Mucosa of stomach (tissue), 1 donor: Measurements from ENCODE around the gene KRTAP10-2.
"Not testable (repeated sequence)": the region's sequence is repeated elsewhere in the genome, so short reads cannot be mapped to it uniquely, and the experiment has no call there.

Experiments
- H3K27me3 ChIP-seq: one replicate; pipeline ENCODE4 v1.7.0; 2013; ENCODE audit warnings: mild to moderate bottlenecking, low read length; ENCODE audit not compliant: control insufficient read depth, insufficient read depth
- H3K36me3 ChIP-seq: one replicate; pipeline ENCODE4 v1.7.0; 2013; ENCODE audit warnings: low read length; ENCODE audit not compliant: control insufficient read depth, insufficient read depth
- H3K4me1 ChIP-seq: one replicate; pipeline ENCODE4 v1.7.0; 2013; ENCODE audit warnings: mild to moderate bottlenecking, low read length; ENCODE audit not compliant: control insufficient read depth, insufficient read depth
- H3K4me3 ChIP-seq: one replicate; pipeline ENCODE4 v1.7.0; 2013; ENCODE audit warnings: low read length
- H3K9ac ChIP-seq: one replicate; pipeline ENCODE4 v1.7.0; 2013; ENCODE audit warnings: mild to moderate bottlenecking, low read length, moderate library complexity
- H3K9me3 ChIP-seq: one replicate; pipeline ENCODE4 v1.7.0; 2013; ENCODE audit warnings: mild to moderate bottlenecking, low read length, moderate library complexity; ENCODE audit not compliant: control insufficient read depth
- donor health status: Pancreatic carcinoma.

KRTAP10-2 gene

DNA sequence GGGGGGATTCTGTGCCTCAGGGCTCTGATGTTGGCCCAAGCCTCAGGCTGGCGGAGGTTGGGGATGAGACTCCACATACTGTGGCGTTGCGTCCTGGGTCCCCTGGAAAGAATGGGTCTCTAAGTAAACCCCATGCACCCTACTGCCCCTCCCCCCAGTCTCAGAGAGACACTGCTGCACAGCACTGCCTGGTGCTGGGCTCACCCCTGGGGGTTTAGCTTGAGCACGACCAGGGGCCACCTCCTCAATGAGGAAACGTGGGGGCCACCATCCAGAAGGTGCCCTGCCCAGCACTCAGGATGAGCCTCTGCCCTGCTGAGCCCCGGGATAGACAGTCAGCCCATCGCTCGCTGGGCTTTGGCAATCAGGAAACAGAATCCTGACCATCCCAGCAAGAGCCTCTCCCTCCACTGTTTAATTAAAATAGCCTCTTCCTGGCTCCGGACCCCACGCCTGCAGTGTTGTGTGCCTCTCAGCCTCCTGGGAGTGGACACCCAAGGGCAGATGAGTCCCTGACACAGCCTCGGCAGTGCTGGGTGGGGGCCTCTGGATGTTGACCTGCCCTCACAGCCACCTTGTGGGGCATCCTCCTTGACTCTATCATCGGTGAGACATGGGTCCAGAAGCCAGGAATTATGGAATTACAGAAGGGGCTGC, 18.7 kb upstream of the KRTAP10-2 start:
- peaks cover 21% of the 10 kb centered on the region for H3K4me1 ChIP-seq

DNA sequence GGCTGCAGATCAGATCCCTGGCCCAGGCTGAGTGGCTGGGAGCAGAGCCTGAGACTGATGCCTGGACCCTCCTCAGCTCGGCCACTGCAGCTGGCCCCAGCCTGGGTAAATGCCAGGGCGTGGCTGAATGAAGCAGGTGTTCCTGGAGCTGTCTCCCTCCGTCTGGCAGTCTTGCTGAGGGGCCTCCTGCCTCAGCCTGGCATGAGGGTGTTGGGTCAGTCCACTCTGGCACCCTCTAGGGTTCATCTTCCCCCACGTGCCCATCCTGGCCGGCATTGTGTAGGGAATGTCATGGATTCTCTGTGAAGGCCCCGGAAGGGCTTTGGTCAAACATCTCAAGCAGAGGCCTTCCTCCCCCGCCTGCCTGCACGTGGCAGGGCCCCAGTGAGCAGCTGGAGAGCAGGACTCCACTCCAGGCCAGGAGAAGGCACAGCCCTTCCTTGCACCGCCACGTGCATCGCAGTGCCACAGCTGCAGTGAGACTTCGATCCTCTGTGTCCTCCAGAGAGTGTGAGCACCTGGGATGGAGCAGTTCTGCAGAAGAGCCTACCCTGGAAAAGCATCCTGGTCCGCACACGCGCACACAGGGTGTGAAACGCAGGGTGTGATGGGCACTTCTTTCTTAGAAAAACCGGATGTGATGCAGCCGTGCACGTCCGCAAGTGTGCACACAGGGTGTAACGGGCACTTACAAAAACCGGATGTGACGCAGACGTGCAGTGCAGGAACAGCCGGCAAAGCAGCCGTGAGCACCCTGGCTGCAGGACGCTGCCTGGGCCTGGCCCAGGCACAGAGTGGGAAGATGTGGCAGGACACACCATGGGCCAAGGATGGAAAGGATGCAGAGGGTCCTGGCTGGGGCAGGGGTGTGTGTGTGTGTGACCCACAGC, 17.6 kb upstream of the KRTAP10-2 start:
- Histone ChIP-seq H3K4me3 (no peak overlapping the region), H3K9me3 (no peaks in the 10 kb centered on the region), H3K4me1 (peaks cover 13% of the 10 kb centered on the region), H3K9ac (no peak overlapping the region), H3K36me3 (no peaks in the 10 kb centered on the region), H3K27me3 (peaks cover 4% of the 10 kb centered on the region)

More for the DNA sequence above, 18.7 kb upstream of the KRTAP10-2 start:
- no peaks in the 10 kb centered on the region for H3K9me3 ChIP-seq
- H3K9ac ChIP-seq, result no peak overlapping the region
- H3K27me3 ChIP-seq, result peaks cover 7% of the 10 kb centered on the region
- no peak overlapping the region for H3K4me3 ChIP-seq
- H3K36me3 ChIP-seq, result no peaks in the 10 kb centered on the region

DNA sequence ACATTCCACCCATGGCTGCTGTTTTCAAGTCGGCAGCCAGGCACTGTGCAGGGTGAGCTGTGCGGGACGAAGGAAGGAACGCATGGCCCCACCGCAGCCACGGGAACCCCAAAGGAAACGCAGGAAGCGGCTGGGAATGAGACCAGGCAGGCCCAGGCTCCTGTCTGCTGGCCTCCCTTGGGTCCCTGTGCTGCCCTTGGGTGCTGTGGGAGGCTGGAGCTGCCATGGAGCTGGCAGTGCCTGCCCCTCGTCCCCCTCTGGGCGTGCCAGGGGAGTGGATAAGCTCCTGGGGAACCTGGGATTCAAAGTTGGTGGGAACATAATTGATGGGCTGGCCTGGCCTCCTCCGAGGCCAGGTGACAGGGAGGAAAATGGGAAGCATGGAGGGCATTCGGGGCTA, 17.0 kb upstream of the KRTAP10-2 start:
- Histone ChIP-seq H3K4me1 (peaks cover 8% of the 10 kb centered on the region), H3K4me3 (no peak overlapping the region), H3K9me3 (no peaks in the 10 kb centered on the region), H3K9ac (no peak overlapping the region), H3K27me3 (peaks cover 4% of the 10 kb centered on the region), H3K36me3 (no peaks in the 10 kb centered on the region)

DNA sequence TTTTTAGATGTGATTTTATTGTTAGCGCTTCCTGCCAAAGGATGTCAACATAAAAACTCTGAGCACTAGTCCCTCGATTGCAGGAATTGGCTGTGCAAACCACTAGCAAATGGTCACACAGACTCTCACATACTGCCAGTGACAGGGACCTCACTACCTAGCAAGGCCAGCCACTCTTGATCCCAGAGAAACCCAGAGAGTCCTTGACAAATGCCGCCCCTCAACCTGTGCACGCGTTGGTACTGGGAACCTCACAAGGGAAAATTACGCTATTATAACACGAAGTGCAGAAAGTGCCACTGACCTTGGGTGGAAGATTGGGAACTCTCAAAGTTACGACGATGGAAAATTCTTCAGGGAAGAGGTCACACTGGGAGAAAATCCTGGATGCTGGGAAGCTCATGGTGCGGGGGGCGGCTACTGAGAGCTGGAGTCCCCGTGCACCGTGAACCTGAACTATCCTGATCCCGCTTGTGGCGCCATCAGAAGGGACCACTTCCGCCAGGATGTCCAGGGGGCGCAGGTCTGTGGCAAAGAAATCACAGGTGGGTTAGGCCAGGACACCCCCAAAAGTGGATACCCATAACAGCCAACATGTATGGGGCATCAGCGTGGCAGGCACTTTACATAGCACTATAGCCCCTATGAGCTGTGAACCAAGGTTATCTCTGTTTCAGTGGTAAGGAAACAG, 16.3 kb upstream of the KRTAP10-2 start:
- peaks cover 2% of the 10 kb centered on the region for H3K4me1 ChIP-seq
- no peaks in the 10 kb centered on the region for H3K36me3 ChIP-seq
- H3K9ac ChIP-seq, result no peak overlapping the region
- H3K27me3 ChIP-seq, result peaks cover 4% of the 10 kb centered on the region
- no peak overlapping the region for H3K4me3 ChIP-seq
- no peaks in the 10 kb centered on the region for H3K9me3 ChIP-seq

DNA sequence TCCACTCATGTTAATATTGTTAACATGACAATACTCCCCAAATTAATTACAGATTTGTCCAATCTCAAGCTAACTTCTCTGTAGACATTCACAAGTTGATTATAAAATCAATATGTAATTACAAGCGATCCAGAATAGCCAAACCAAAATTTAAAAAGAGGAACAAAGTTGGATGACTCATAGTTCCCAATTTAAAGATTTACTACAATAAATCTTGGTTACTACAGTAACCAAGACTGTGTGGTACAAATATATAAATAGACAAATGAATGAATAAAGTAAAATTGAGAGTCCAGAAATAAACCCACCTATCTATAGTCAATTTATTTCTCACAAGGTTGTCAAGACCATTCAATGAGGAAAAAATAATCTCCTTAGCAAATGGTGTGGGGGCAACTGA, 15.1 kb upstream of the KRTAP10-2 start:
- Histone ChIP-seq H3K9ac (no peak overlapping the region), H3K27me3 (no peaks in the 10 kb centered on the region), H3K9me3 (no peaks in the 10 kb centered on the region), H3K36me3 (no peaks in the 10 kb centered on the region), H3K4me1 (no peaks in the 10 kb centered on the region), H3K4me3 (no peak overlapping the region)

DNA sequence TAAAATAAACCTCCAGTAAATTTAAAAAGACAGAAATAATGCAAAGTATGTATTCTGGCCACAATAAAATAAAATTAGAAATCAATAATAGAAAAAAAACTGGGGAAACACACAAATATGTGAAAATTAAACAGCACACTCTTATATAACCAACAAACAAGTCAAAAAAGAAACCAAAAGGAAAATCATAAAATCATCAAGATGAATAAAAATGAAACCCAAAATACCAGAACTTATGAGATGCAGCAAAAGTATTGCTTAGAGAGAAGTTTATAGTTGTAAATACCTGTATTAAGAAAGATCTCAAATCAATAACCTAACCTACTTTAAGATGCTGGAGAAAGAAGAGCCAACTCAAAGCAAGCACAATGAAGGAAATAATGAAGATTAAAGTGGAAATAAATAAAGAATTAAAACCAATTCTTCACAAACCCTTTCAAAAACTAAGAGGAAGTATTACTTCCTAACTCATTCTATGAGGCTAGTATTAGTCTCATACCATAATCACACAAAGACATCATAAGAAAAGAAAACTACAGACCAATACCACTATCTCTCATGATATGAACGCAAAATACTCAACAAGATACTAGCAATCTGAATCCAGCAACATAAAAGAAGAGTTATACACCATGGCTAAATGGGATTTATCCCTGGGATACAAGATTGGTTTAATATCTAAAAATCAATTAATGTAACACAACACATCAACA, 13.7 kb upstream of the KRTAP10-2 start:
- Histone ChIP-seq H3K9ac (no peak overlapping the region), H3K9me3 (no peaks in the 10 kb centered on the region), H3K36me3 (no peaks in the 10 kb centered on the region), H3K4me3 (no peak overlapping the region), H3K4me1 (no peaks in the 10 kb centered on the region), H3K27me3 (no peaks in the 10 kb centered on the region)

DNA sequence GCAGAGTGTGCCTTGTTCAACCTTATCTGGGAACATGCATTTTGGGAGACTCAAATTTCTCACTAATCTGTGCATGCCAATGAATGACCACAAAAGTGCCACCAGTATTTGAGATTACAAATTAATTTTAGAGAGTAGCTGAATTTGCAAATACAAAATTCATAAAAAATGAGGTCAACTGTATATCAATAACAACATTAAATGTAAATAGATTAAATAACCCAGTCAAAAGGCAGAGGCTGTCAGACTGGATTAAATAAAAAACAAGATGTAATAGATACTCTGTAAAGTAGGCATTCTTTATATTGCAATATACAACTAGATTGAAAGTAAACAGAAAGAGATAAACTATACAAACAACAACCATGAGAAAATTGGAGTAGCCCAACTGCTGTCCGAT, 12.8 kb upstream of the KRTAP10-2 start:
- Histone ChIP-seq H3K36me3 (no peaks in the 10 kb centered on the region), H3K9me3 (no peaks in the 10 kb centered on the region), H3K9ac (no peak overlapping the region), H3K27me3 (no peaks in the 10 kb centered on the region), H3K4me1 (no peaks in the 10 kb centered on the region), H3K4me3 (no peak overlapping the region)

DNA sequence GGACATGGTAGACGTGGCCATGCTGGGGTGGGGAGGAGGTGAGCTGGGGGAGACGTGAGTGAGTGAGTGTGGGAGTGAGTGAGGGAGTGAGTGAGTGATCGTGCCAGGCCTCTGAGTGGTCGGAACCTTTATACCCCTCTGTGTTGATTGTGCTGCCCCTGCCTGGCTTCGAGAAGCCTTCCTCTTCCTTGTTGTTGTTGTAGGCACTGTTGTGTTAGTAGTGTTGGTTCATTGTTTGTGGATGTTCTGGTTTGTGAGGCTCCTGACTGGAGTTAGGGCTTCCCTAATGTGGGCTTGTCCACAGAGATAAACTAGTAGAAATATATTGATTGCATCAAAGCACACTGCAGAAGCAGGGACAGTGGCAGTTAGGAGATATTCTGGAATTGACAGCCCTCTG, 7.4 kb upstream of the KRTAP10-2 start, which contains the start of gene KRTAP10-3:
TSS of gene KRTAP10-3 (minus strand) at position 101 of the 400 bp plus-strand sequence. CDS start at position 21, 80 bp downstream.
- H3K9me3 ChIP-seq, result no peaks in the 10 kb centered on the region
- no peaks in the 10 kb centered on the region for H3K4me1 ChIP-seq
- peaks cover 8% of the 10 kb centered on the region for H3K27me3 ChIP-seq
- H3K36me3 ChIP-seq, result no peaks in the 10 kb centered on the region
- H3K9ac ChIP-seq, result no peak within 1 kb of the TSS
- no peak within 1 kb of the TSS for H3K4me3 ChIP-seq

DNA sequence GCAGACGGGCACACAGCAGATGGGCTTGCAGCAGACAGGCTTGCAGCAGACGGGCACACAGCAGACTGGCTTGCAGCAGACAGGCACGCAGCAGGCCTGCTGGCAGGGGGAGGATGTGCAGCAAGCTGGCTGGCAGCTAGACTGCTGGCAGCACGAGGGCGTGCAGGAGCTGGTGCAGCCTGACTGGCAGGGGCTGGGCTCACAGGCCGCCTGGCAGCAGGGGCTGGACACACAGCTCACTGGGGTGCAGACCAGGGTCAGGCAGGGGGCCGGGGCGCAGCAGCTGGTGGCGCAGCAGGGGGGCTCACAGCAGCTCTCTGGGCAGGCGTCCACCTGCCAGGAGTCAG, 7.0 kb upstream of the KRTAP10-2 start:
- H3K27me3 ChIP-seq, H3K9me3 ChIP-seq, H3K36me3 ChIP-seq: not testable (repeated sequence)

DNA sequence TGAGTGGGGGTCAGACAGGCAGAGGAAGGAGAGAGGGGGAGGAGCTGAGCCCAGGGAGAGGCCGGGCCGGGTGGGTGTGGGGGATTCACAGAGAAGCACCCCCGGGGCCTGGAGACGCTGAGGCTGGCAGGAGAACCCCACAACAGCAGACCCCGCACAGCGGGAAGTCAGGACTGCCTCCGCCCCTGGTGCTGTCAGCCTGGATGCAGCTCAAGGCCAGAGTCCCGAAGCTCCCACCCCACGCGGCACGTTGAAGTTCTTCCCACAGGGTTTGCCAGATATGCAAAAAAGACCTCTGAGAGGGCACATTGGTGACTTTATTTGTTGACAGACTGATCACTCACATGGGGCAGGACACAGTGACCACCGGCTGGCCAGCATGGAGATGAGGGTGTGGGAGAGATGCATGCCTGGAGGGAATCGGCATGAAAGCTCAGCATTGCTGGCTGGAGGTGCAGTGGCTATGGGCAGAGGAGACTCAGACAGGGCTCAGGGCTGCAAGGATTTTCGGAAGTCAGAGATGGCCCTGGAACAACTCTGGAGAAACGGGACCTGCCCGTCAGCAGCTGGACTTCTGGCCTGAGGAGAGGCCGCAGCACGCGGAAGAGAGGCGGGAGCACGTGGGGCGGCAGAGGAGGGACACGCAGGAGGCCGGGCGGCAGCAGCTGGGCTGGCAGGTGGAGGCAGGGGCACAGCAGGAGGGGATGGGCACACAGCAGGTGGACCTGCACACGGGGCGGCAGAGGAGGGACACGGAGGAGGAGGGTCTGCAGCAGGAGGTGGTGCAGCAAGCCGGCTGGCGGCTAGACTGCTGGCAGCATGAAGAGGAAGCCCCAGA, 6.4 kb upstream of the KRTAP10-2 start:
- H3K27me3 ChIP-seq, result peaks cover 8% of the 10 kb centered on the region
- no peaks in the 10 kb centered on the region for H3K36me3 ChIP-seq
- no peak overlapping the region for H3K9ac ChIP-seq
- no peaks in the 10 kb centered on the region for H3K9me3 ChIP-seq
- H3K4me1 ChIP-seq, result no peaks in the 10 kb centered on the region
- no peak overlapping the region for H3K4me3 ChIP-seq

More for the DNA sequence above, 7.0 kb upstream of the KRTAP10-2 start:
- H3K4me1 ChIP-seq, H3K4me3 ChIP-seq, H3K9ac ChIP-seq: not testable (repeated sequence)

DNA sequence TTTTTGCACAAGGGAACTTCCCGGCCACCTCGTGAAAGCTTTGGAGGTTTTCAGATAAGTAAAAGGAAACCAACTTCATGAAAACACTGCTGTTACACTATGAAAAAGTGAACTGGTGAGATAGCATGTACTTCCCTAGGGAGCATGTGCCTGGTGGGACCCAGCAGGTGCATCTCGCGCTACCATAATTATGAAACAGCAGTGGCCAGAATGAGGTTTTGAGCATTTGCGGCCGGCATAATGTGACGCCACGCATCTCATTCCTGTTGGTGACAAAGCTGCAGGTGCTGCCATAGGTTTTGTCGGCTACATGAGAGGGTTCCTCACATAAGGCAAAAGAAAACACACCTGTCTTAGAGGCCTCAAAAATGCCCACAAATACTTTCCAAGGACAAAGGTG, 5.6 kb upstream of the KRTAP10-2 start:
- H3K4me3 ChIP-seq, result no peak overlapping the region
- H3K27me3 ChIP-seq, result peaks cover 8% of the 10 kb centered on the region
- no peak overlapping the region for H3K9ac ChIP-seq
- H3K9me3 ChIP-seq, result no peaks in the 10 kb centered on the region
- H3K4me1 ChIP-seq, result no peaks in the 10 kb centered on the region
- H3K36me3 ChIP-seq, result no peaks in the 10 kb centered on the region
